ENCODE data around the gene CAMK4.

Gene CAMK4

GRCh38 chr5:111507276-111507675 lies 283.1 kb downstream of the CAMK4 start:
- H3K27me3 ChIP-seq (ENCODE audit: insufficient read depth, poor library complexity, severe bottlenecking) = no peaks in the 10 kb centered on the region
- H3K27ac ChIP-seq (ENCODE audit: poor library complexity, severe bottlenecking) = no peak overlapping the region
- no peak overlapping the region for H3K4me3 ChIP-seq (ENCODE audit: severe bottlenecking)
- TF ChIP-seq CTCF (IDR thresholded peaks at IDR 0.05; ENCODE audit: poor library complexity, severe bottlenecking) = no peak
- H3K36me3 ChIP-seq (ENCODE audit: low read depth) = peaks cover 90% of the 10 kb centered on the region
- ATAC-seq (ENCODE audit: low read depth) = no peak
- no peak for DNase-seq (ENCODE audit: low spot score)
- peaks cover 64% of the 10 kb centered on the region for H3K4me1 ChIP-seq (ENCODE audit: insufficient read depth, poor library complexity, severe bottlenecking)
- no peaks in the 10 kb centered on the region for H3K9me3 ChIP-seq (ENCODE audit: severe bottlenecking)

- Histone ChIP-seq H3K4me1 (ENCODE audit: insufficient read depth, poor library complexity, severe bottlenecking) (peaks cover 58% of the 10 kb centered on the region), H3K9me3 (ENCODE audit: severe bottlenecking) (no peaks in the 10 kb centered on the region), H3K27ac (ENCODE audit: poor library complexity, severe bottlenecking) (no peak overlapping the region), H3K4me3 (ENCODE audit: severe bottlenecking) (no peak overlapping the region), H3K27me3 (ENCODE audit: insufficient read depth, poor library complexity, severe bottlenecking) (no peaks in the 10 kb centered on the region), H3K36me3 (ENCODE audit: low read depth) (peaks cover 72% of the 10 kb centered on the region)
- no peak for ATAC-seq (ENCODE audit: low read depth)
- no peak for TF ChIP-seq CTCF (IDR thresholded peaks at IDR 0.05; ENCODE audit: poor library complexity, severe bottlenecking)
- no peak for DNase-seq (ENCODE audit: low spot score)
Observed at GRCh38 chr5:111509119-111509518, 284.9 kb downstream of the CAMK4 start.

GRCh38 chr5:111511174-111511830 lies 287.1 kb downstream of the CAMK4 start:
- H3K9me3 ChIP-seq (ENCODE audit: severe bottlenecking) = no peaks in the 10 kb centered on the region
- no peak for TF ChIP-seq CTCF (IDR thresholded peaks at IDR 0.05; ENCODE audit: poor library complexity, severe bottlenecking)
- H3K36me3 ChIP-seq (ENCODE audit: low read depth) = peaks cover 50% of the 10 kb centered on the region
- ATAC-seq (ENCODE audit: low read depth) = no peak
- H3K27me3 ChIP-seq (ENCODE audit: insufficient read depth, poor library complexity, severe bottlenecking) = no peaks in the 10 kb centered on the region
- peaks cover 48% of the 10 kb centered on the region for H3K4me1 ChIP-seq (ENCODE audit: insufficient read depth, poor library complexity, severe bottlenecking)
- H3K27ac ChIP-seq (ENCODE audit: poor library complexity, severe bottlenecking) = peak overlapping the region; percentile 94
- H3K4me3 ChIP-seq (ENCODE audit: severe bottlenecking) = peak overlapping the region; percentile 64
- DNase-seq (ENCODE audit: low spot score) = no peak

DNA sequence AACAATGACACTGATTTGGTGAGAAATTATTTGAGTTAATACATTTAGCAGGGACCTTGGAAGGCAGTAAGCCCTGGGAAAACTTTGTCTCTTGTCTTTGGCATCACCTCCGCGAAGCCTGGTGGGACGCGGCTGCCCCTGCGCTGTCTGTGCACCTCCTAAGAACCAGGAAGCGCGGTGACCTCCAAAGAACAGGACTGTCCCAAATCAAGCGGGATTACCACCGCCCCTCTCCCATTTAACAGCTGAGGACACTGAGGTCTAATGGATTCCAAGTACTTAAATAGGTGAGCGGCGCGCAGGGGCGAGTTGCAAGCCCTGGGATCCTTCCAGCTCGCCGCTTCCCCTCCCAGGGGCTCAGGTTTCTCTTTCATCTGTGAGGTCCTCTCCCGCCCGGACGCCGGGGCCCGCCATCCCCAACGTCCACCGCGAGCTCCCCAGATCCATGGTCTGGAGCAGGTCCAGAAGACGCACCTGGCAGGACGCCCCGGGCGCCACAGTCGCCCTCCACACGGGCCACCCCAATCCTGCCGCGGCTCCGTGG lies 287.7 kb downstream of the CAMK4 start:
- DNase-seq (ENCODE audit: low spot score) (peak; percentile 63), ATAC-seq (ENCODE audit: low read depth) (peak; percentile 36)
- H3K36me3 ChIP-seq (ENCODE audit: low read depth) = peaks cover 44% of the 10 kb centered on the region
- peak overlapping the region; percentile 94 for H3K27ac ChIP-seq (ENCODE audit: poor library complexity, severe bottlenecking)
- peaks cover 42% of the 10 kb centered on the region for H3K4me1 ChIP-seq (ENCODE audit: insufficient read depth, poor library complexity, severe bottlenecking)
- no peaks in the 10 kb centered on the region for H3K27me3 ChIP-seq (ENCODE audit: insufficient read depth, poor library complexity, severe bottlenecking)
- peak overlapping the region; percentile 64 for H3K4me3 ChIP-seq (ENCODE audit: severe bottlenecking)
- TF ChIP-seq CTCF (IDR thresholded peaks at IDR 0.05; ENCODE audit: poor library complexity, severe bottlenecking) = no peak
- H3K9me3 ChIP-seq (ENCODE audit: severe bottlenecking) = no peaks in the 10 kb centered on the region
